Spleen (tissue), 7 donors: Measurements from ENCODE around the gene POLR3E.

Source experiments
- POLR2A ChIP-seq, 3 donors: fragments of 450-650 bp; IDR thresholded peaks; one replicate each; pipeline ENCODE4 v1.5.1; 2017; ENCODE audit warnings: antibody characterized with exemption in 3 of 3, mild to moderate bottlenecking in 1 of 3
- POLR2AphosphoS5 ChIP-seq, 3 donors: sonication (generic); formaldehyde crosslinking; IDR thresholded peaks; one replicate each; pipeline ENCODE4 v1.5.1; 2017; ENCODE audit warnings: antibody characterized with exemption in 3 of 3
- TF ChIP-seq, protein P1 (sequence below), 11 experiments: fragments of 200-600 bp in 7 of 11; fragments of 450-650 bp in 4 of 11; sonication (generic) in 4 of 11; IDR thresholded peaks in 8 of 11; conservative IDR thresholded peaks in 3 of 11; 1 replicate in 7 of 11; 2 replicates in 4 of 11; pipeline versions ENCODE4 v1.4.0 to v1.8.0; 2016 to 2021; ENCODE audit warnings: antibody characterized with exemption in 11 of 11, inconsistent platforms in 4 of 11, mild to moderate bottlenecking in 1 of 11
- donor health status: DM: no; HTN: no; CAD: no; lungs with moderate emphysema.
- donor health status: DM: no; HTN: no; CAD: no.
- donor health status: DM: no; HTN: no; CAD: no.

DNA sequence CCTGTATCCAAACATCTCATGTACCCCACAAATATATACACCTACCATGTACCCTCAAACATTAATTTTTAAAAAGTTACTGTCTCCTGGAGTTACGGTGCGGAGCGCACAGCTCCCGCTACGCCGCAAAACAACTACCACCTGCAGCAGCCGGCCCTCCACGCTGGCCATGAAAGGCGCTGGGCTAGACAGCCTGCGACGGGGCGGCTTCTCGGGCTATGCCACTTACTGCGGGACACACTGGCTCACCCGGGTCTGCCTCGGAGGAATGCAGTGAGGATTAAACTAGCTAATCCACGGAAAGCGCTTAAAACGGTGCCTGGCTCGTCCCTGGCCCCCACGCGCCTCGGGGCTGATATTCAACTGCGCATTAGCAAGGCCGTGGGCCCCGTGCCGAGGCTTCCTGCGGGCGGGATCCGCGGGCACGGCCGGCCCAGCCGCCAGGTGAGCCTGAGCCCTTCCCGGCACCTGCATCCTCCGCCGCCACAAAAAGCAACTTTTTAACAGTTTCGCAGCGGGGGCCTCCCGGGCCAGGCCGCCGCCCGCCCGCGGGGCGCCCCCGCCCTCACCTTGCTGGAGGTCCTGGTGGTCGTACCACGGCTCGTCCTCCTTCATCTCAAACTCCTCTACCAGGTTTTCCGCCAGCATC, 76.6 kb downstream of the POLR3E start:
- TF ChIP-seq POLR2AphosphoS5 (IDR thresholded peaks at IDR 0.05) (peak; percentile 28 to 63 (median 37)), POLR2A (IDR thresholded peaks at IDR 0.05) (no peak)
- TF ChIP-seq, protein P1, sequence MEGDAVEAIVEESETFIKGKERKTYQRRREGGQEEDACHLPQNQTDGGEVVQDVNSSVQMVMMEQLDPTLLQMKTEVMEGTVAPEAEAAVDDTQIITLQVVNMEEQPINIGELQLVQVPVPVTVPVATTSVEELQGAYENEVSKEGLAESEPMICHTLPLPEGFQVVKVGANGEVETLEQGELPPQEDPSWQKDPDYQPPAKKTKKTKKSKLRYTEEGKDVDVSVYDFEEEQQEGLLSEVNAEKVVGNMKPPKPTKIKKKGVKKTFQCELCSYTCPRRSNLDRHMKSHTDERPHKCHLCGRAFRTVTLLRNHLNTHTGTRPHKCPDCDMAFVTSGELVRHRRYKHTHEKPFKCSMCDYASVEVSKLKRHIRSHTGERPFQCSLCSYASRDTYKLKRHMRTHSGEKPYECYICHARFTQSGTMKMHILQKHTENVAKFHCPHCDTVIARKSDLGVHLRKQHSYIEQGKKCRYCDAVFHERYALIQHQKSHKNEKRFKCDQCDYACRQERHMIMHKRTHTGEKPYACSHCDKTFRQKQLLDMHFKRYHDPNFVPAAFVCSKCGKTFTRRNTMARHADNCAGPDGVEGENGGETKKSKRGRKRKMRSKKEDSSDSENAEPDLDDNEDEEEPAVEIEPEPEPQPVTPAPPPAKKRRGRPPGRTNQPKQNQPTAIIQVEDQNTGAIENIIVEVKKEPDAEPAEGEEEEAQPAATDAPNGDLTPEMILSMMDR (IDR thresholded peaks at IDR 0.05 in 8 of 11, conservative IDR thresholded peaks at IDR 0.05 in 3 of 11) = no peak
